ENCODE data around the gene MAP3K8.

The MAP3K8 gene

GRCh38 chr10:30433730-30434272 is at the start of gene MAP3K8:
Gene MAP3K8, plus strand, starts transcription at chr10:30434184. Its CDS starts 4,755 bp downstream, at chr10:30438939.
- DNase-seq: no peak

- no peak for DNase-seq
Measured at GRCh38 chr10:30384701-30385201, 49.2 kb upstream of the MAP3K8 start.

- no peak for DNase-seq
Measured at GRCh38 chr10:30386801-30387588, 47.0 kb upstream of the MAP3K8 start.

GRCh38 chr10:30387646-30388243 is 46.2 kb upstream of the MAP3K8 start:
- no peak for DNase-seq

GRCh38 chr10:30389543-30389942 is 44.4 kb upstream of the MAP3K8 start:
- DNase-seq: no peak

GRCh38 chr10:30390207-30390606 is 43.8 kb upstream of the MAP3K8 start:
- DNase-seq: no peak

GRCh38 chr10:30391266-30391665 is 42.7 kb upstream of the MAP3K8 start:
- DNase-seq: no peak

GRCh38 chr10:30392564-30392990 is 41.4 kb upstream of the MAP3K8 start:
- no peak for DNase-seq

- DNase-seq: no peak
Measured at GRCh38 chr10:30396293-30396692, 37.7 kb upstream of the MAP3K8 start.

GRCh38 chr10:30396698-30397097 is 37.3 kb upstream of the MAP3K8 start:
- no peak for DNase-seq

- DNase-seq: no peak
Measured at GRCh38 chr10:30398193-30398592, 35.8 kb upstream of the MAP3K8 start.

GRCh38 chr10:30398788-30399187 is 35.2 kb upstream of the MAP3K8 start:
- no peak for DNase-seq

GRCh38 chr10:30403494-30403893 is 30.5 kb upstream of the MAP3K8 start:
- DNase-seq: no peak

- DNase-seq: no peak
Measured at GRCh38 chr10:30404540-30404939, 29.4 kb upstream of the MAP3K8 start.

- no peak for DNase-seq
Measured at GRCh38 chr10:30411263-30411662, 22.7 kb upstream of the MAP3K8 start.

- no peak for DNase-seq
Measured at GRCh38 chr10:30412901-30413300, 21.1 kb upstream of the MAP3K8 start.

GRCh38 chr10:30413996-30414576 is 19.9 kb upstream of the MAP3K8 start:
- DNase-seq: no peak

GRCh38 chr10:30415593-30415992 is 18.4 kb upstream of the MAP3K8 start:
- no peak for DNase-seq

- no peak for DNase-seq
Measured at GRCh38 chr10:30417301-30417700, 16.7 kb upstream of the MAP3K8 start.

- no peak for DNase-seq
Measured at GRCh38 chr10:30420266-30420665, 13.7 kb upstream of the MAP3K8 start.

- DNase-seq: no peak
Measured at GRCh38 chr10:30420766-30421165, 13.2 kb upstream of the MAP3K8 start.

GRCh38 chr10:30422151-30422695 is 11.8 kb upstream of the MAP3K8 start:
- DNase-seq: no peak

GRCh38 chr10:30422981-30423654 is 10.9 kb upstream of the MAP3K8 start:
- no peak for DNase-seq
